ACHN (cell line): ENCODE results near the gene CCDC68.
A peak's percentile ranks its signal among the peaks of the same experiment; 100 is the strongest.
"Not testable (repeated sequence)": the region's sequence is repeated elsewhere in the genome, so short reads cannot be mapped to it uniquely, and the experiment has no call there.

Source experiments
- DNase-seq: peaks from one replicate; pipeline ENCODE4 v3.0.0-alpha.2; 2015
- in situ Hi-C: cut with HindIII; loops from 2 replicates; pipeline ENCODE4 v1.10.0; 2017; ENCODE audit warnings: low sequenced_read_pairs, low pct_ligation_motif_present, low pct_unique_long_range_greater_than_20kb

CCDC68 gene

GRCh38 chr18:54883816-54884604 lies 75.3 kb downstream of the CCDC68 start:
- in situ Hi-C loops = no loop called here
- DNase-seq = peak; percentile 8

DNA sequence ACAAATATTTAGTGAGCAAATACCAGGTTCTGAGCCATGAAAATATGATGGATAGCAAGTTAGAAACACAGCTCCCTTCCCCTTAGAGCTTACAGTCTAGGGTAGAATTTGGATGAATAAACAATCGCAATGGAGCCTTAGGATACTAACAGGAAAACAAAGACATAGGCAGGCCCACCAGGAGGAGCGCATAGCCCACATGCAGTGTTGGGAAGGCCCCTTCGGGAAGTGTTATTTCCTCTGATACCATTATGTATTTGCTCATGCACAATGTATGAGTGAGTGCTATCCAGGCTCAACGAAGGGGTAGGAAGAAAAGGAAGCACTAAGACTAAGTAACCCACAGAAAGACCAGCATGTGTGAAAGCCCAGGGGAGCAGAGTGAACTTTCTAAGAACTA lies 76.9 kb downstream of the CCDC68 start:
- DNase-seq = no peak
- in situ Hi-C loops = no loop called here

DNA sequence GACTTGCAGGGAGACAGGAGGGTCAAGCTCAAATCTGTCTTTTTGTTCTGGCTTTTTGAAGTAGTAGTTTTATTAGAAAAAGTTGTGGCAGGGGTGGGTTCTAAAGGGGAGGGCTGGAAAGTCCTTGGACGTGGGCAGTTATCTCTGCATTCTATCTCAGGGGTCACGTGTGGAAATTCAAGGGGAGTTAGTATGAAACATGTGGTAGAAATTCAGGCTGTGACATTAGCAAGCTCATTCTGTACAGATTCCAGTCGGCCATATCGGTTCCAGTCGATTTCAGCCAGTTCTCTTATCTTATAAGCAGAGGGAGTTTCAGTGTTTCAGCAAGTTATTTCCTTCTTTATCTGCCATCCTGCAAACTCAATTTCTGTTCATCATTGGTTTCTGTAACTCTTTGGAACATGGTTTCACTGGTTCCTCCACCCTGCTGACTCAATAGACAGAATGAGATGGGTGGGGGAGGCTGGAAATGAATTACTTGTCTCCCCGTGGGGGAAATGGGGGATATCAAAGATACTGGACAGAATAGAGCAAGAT lies 78.0 kb downstream of the CCDC68 start:
- no peak for DNase-seq
- in situ Hi-C loops = no loop called here

GRCh38 chr18:54880395-54881105 lies 78.7 kb downstream of the CCDC68 start:
- DNase-seq = no peak
- in situ Hi-C loops = no loop called here

- DNase-seq = no peak
- in situ Hi-C loops = no loop called here
These were observed 79.6 kb downstream of the CCDC68 start for GRCh38 chr18:54879691-54880090.

- in situ Hi-C loops = no loop called here
- no peak for DNase-seq
These were observed 80.5 kb downstream of the CCDC68 start for GRCh38 chr18:54878659-54879358.

DNA sequence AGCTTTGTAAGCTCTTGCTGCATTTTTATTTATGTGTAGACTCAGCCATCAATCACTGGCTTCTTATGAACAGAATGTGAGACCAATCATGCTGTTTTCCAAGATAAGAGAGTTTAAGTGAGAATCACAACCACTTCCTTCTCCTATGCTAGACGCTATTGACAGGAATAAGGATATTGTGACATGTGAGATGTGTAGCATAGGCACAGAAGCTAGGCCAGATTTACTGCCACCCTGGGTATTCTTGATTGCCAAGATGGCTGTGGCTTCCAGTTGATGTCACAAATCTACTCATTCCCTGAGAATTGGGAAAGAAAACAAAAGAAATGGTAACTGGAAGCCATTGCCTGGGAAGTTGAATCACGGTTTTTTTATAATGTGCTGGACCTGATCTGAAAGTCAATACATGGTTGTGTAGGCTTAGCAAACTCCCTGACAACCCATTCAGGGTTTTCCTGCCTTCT lies 81.1 kb downstream of the CCDC68 start:
- in situ Hi-C loops = no loop called here
- DNase-seq = no peak

- in situ Hi-C loops = no loop called here
- DNase-seq = no peak
These were observed 82.2 kb downstream of the CCDC68 start for GRCh38 chr18:54877076-54877475.

DNA sequence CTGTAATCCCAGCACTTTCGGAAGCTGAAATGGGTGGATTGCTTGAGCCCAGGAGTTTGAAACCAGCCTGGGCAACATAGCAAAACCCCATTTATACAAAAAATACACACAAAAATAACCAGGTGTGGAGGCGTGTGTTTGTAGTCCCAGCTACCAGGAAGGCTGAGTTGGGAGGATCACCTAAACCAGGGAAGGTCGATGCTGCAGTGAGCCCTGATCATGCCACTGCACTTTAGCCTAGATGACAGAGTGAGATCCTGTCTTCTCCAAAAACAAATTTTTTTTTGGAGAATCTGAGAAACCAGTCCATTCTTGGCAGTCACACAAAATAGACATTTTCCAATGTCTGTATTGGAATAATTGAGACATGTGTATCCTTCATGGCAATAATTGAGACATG lies 84.2 kb downstream of the CCDC68 start:
- in situ Hi-C loops = no loop called here
- no peak for DNase-seq

GRCh38 chr18:54873884-54874255 lies 85.4 kb downstream of the CCDC68 start:
- in situ Hi-C loops = no loop called here

GRCh38 chr18:54872681-54873080 lies 86.6 kb downstream of the CCDC68 start:
- DNase-seq = no peak
- in situ Hi-C loops = no loop called here

More at GRCh38 chr18:54873884-54874255, 85.4 kb downstream of the CCDC68 start:
- DNase-seq = no peak

DNA sequence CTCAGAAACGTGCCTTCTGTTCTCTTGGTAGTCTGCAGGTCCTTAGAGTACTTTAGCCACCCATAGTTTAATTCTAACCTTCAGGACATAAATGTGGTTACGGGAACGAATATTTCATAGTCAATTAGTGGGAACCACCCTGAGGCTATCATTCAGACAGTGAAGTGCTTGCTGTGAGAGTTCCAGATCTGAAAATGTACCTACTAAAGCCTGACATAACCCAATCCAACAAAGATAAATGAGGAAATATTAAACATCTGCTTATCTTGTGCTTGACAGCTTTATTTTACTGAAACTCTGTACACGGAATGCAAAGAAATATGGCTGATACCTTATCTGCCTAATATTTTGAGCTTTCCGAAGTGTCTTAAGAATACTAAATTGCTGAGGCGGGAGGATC lies 88.0 kb downstream of the CCDC68 start:
- DNase-seq = no peak
- in situ Hi-C loops = no loop called here

- no peak for DNase-seq
- in situ Hi-C loops = no loop called here
These were observed 92.1 kb downstream of the CCDC68 start for GRCh38 chr18:54867131-54867530.

DNA sequence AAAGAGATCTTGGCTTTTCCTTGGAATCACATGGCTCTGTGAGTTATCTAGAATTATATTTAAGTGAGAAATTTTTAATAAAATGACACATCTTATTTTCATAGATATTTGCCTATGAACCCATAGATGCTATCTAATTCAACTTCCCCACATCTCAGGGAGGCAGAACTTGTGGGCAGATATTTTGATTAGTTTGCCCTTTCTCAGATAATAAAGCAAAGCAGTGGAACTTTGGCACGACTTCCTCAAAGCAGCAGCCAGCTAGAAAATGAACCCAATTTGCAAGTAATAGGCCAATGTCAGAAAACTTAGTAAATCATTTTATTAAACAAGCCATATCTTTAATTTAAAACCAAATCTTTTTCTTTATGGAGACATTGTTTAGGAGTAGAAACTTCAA lies 98.3 kb downstream of the CCDC68 start:
- in situ Hi-C loops = no loop called here
- no peak for DNase-seq

DNA sequence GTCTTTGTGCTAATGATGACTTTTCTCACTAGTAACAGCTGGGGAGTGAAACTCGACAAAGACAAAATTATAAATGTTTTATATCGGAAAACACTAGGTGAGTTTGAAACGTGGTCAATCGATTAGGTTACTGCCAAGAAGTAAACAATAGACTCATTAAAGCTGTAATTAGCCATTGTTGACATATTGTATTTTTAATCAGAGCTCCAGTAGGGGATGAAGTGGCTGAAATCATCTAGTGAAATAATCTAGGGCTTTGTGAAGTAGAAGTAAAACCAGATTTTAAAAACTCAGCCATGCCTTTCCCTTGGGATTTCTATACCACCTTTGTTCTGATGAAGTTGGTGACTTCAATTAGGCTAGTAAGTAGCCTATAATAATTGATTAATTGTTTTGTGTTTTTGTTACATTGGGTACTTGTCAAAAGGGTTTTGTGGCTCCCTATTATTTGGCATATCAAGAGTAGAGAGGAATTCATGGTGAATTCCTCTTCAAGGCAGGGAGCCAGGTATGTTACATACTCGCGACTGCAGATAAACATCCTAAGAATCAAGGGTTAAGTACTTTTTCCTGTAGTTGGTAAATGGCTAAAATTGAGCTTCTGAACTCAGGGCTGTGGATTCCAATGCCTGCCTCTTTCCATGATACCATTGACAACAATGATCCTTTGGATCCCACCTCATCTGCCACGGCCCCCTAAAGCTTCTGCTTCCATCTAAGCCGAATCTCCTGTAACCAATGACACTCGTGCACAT lies 99.4 kb downstream of the CCDC68 start:
- DNase-seq = no peak
- in situ Hi-C loops = no loop called here

DNA sequence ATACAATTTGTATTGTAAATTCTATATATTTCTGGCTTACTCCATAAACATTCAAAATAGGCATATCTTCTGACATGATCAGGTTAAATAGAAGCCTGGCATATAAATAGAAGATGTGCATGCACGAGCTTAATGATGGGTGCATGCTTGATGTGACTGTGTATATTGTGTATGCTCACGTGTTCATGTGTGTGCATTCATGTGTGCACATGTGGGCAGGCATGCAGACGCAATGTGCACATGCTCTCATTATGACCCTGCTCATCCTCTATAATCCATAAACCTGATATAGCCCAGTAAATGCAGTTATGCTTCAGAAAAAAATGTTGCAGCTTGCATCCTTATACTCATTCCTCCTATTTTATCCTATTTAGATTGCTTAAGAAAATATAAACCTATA lies 101.8 kb downstream of the CCDC68 start:
- no peak for DNase-seq
- in situ Hi-C loops = no loop called here

DNA sequence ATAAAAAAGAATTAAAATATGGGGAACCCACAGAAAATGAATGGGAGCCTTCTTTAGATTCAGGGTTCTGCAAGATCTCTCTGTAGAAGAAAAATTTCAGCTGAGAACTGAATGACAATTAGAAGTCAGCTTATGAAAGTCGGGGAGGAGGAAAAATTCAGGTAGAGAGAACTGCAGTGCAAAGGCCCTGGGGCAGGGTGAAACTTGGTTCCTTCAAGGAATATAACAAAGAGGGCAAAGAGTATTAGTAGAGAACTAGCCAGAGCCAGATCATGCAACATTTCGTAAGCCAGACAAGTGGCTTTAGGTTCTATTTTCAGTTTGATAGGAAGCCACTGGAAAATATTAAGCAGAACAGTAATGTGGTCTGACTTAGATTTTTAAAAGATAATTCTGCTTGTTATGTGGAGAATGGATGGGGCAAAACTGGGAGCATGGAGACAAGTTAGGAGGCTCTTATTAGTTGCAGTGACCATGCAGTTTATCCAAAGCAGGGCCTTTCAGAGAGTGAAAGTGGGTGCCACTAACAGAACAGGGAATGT lies 103.1 kb downstream of the CCDC68 start:
- no peak for DNase-seq
- in situ Hi-C loops = no loop called here

GRCh38 chr18:54855050-54855449 lies 104.2 kb downstream of the CCDC68 start:
- DNase-seq, in situ Hi-C loops: not testable (repeated sequence)
